Ammon's horn (tissue), 1 donor: Measurements from ENCODE around the gene SLC7A14.

Source experiments
- DNase-seq: peaks from one replicate; pipeline ENCODE4 v3.0.0-alpha.2; 2016; ENCODE audit warnings: low spot score

Gene SLC7A14

GRCh38 chr3:170426240-170426797 lies 159.6 kb downstream of the SLC7A14 start:
- DNase-seq: no peak

DNA sequence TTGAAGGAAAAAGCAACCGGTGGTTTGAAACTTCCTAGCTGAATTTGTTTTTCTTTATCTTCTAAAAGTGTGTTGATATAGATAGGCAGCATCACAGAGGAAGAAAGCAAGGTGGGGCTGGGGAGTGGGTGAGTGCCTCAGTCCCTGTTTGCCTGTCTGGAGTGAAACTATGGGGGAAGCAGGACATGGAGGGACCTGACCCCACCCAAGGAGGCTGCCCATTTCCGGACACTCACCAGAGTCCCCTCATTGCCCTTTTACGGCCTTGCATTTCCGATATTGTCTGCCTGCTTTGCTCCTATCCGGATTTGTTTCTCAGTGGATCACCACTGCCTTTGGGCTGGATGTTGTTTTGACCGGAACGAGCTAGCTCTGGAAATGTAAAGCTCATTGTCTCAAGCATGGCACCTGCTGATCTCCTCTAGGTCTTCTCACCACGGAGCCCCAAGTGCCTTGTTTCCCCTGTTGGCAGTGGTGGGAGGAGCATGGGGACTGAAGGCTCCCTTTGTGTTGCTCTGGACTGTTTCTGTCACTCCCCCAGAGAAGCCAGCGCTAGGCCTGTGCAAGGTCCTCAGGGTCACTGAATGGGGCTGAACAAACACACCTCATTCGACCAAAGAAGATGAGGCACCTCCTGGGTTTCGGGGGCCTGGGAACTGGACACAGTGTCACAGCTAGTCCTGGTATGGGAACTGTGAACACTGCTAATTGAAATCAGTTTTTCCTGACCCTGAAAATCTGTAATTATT lies 160.2 kb downstream of the SLC7A14 start:
- peak; percentile 93 for DNase-seq

- DNase-seq: no peak
Observed at GRCh38 chr3:170424879-170425278, 161.0 kb downstream of the SLC7A14 start.

- DNase-seq: no peak
Observed at GRCh38 chr3:170423001-170423615, 162.8 kb downstream of the SLC7A14 start.

GRCh38 chr3:170421758-170422157 lies 164.1 kb downstream of the SLC7A14 start:
- no peak for DNase-seq

GRCh38 chr3:170421111-170421641 lies 164.7 kb downstream of the SLC7A14 start:
- peak; percentile 77 for DNase-seq

DNA sequence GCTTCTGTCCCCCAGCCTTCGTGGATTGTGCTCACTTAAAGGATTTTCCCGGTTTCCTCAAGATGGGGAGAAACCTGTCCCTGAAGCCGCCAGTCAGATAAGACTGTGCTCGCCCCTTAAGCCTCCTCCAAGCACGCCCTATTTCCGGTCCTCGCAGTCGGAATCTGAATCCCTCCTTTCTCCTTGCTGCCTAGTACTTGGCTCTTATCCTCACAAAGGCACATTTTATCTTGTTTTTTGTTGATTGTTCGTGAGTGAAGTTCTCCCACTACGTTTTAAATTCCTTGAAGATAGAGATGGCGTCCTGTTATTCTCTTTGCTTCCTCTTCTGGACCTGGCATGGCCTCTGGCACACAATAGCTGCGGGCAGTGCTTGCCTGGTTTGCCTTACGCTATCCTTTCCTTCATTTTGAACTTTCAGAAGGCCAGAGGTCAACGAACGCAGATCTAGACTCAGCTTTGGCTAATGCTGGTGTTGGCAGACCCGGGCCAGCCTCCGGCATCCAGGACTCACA lies 165.5 kb downstream of the SLC7A14 start:
- DNase-seq: no peak

- peak; percentile 54 for DNase-seq
Observed at GRCh38 chr3:170419557-170420087, 166.3 kb downstream of the SLC7A14 start.

- DNase-seq: peak; percentile 80
Observed at GRCh38 chr3:170418422-170419398, 167.2 kb downstream of the SLC7A14 start, which contains the start of gene CLDN11. TSS of gene CLDN11 (plus strand) at chr3:170418868. CDS start at chr3:170419067, 199 bp downstream.

GRCh38 chr3:170417090-170417489 lies 168.8 kb downstream of the SLC7A14 start:
- no peak for DNase-seq

GRCh38 chr3:170414202-170414663 lies 171.6 kb downstream of the SLC7A14 start:
- peak; percentile 84 for DNase-seq

DNA sequence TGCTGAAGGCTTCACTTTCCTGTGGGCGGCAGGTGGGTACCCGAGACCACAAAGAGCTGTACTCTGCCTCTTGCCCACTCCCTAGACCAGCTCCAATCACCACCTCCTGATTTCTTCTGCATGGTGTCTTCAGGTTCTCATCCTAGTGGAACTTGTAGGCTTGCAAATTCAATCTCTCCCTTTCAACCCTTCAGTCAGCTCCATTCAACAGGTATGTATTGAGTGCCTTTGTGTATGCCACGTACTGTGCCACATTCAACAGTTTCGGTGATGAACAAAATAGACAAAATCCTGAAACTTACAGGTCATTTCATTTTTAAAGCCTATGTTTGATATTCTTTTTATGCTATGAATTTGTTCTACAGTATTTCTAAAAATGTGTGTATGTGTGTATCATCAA lies 172.6 kb downstream of the SLC7A14 start:
- no peak for DNase-seq

DNA sequence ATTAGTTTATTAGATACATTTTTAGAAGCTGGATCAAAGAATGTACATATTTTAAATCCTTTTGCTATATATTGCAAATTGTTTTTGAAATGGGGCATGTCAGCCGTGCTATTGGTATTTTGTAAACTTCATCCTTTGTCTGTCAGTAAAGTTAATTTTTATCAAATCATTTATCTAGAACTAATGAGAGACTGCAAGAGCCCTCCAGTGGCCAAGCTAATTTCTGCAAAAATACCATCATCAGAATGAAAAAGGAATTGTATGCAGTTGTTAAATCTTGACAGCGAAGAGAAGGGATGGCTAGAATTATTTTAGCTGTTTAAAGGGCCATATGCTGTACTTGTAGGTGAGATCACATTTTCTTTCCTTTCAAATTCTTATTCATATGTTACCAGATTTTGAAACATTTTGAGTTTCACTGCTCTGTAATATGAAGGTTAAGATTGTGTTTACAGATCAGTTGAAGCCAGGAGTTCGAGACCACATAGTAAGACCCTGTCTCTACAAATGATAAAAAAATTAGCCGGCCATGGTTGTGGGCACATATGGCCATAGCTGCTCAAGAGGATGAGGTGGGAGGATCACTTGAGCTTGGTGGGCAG lies 175.3 kb downstream of the SLC7A14 start:
- peak; percentile 58 for DNase-seq
